Hepatocyte (in vitro differentiated cells): Measurements from ENCODE around the gene RAB1B.

Experiments
- EZH2 ChIP-seq: fragments of 200-600 bp; sonication (generic); IDR thresholded peaks from 2 replicates; pipeline ENCODE4 v1.6.1; 2016; ENCODE audit warnings: antibody characterized with exemption, mild to moderate bottlenecking, borderline replicate concordance
- EZH2phosphoT487 ChIP-seq: fragments of 200-600 bp; sonication (generic); IDR thresholded peaks from one replicate; pipeline ENCODE4 v1.6.1; 2018; ENCODE audit warnings: antibody characterized with exemption, mild to moderate bottlenecking, low read depth, moderate library complexity; ENCODE audit not compliant: unreplicated experiment, severe bottlenecking
- TF ChIP-seq, protein P1 (sequence below): fragments of 200-600 bp; sonication (generic); IDR thresholded peaks from 2 replicates; pipeline ENCODE4 v1.5.1; 2016; ENCODE audit warnings: antibody characterized with exemption, mild to moderate bottlenecking; ENCODE audit not compliant: poor library complexity

DNA sequence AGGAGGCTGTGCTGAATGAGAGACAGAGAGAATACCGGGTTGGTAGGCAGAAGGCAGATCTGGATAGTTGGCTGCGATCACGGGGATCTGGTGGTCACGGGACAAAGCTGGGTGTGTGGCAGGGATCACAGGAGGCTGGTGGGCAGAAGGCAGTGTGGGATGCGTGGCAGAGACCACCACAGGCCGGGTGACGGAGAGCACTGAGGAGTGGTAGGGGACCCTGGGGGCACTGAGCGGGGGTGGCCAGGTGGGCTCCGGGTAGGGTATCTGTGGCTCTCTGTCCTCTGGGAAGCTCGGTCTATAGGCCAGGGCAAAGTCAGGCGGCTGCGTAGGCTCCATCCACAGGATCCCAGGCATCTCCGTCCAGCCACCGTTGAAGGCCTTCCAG, 47.1 kb downstream of the RAB1B start:
- TF ChIP-seq, protein P1, sequence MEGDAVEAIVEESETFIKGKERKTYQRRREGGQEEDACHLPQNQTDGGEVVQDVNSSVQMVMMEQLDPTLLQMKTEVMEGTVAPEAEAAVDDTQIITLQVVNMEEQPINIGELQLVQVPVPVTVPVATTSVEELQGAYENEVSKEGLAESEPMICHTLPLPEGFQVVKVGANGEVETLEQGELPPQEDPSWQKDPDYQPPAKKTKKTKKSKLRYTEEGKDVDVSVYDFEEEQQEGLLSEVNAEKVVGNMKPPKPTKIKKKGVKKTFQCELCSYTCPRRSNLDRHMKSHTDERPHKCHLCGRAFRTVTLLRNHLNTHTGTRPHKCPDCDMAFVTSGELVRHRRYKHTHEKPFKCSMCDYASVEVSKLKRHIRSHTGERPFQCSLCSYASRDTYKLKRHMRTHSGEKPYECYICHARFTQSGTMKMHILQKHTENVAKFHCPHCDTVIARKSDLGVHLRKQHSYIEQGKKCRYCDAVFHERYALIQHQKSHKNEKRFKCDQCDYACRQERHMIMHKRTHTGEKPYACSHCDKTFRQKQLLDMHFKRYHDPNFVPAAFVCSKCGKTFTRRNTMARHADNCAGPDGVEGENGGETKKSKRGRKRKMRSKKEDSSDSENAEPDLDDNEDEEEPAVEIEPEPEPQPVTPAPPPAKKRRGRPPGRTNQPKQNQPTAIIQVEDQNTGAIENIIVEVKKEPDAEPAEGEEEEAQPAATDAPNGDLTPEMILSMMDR: no peak
- TF ChIP-seq EZH2: no peak
- TF ChIP-seq EZH2phosphoT487: no peak
